HCT116 (cell line): ENCODE measurements around the gene ACSS1. TPM values are rescaled to one million over a fixed set of nuclear protein-coding genes. Genes with fewer than 3 reads are reported as not detected.

Experiments used
- ATAC-seq: fragments of 200-7000 bp; cut with Tn5 transposase; 2 replicates; pipeline ENCODE4 v1.9.1; 2020; ENCODE audit warnings: mild to moderate bottlenecking, moderate library complexity
- BruUV-seq: library from RNA; stranded (reverse); fragments of 400-500 nt; replicated peaks from 2 replicates; lab custom pipeline; 2021; lab: Mats Ljungman, UMichigan
- CTCF ChIA-PET: fragments of 300-600 bp; sonication (Branson Sonifier 250); formaldehyde crosslinking; loops from one replicate; lab custom pipeline; 2021; ENCODE audit warnings: antibody characterized with exemption; lab: Charles Lee
- POLR2A ChIA-PET: fragments of 300-600, 350-600 bp; sonication (Branson Sonifier 250); formaldehyde crosslinking; loops from one replicate; lab custom pipeline; 2021; ENCODE audit warnings: antibody characterized with exemption; lab: Charles Lee
- RAD21 ChIA-PET, 2 experiments: fragments of 300-600 bp; sonication (Branson Sonifier 250); formaldehyde crosslinking; loops; one replicate each; lab custom pipeline; 2023; ENCODE audit warnings: low total read pairs in 2 of 2; ENCODE audit not compliant: uncharacterized antibody in 2 of 2, unreplicated experiment in 2 of 2, low non-redundant PET in 1 of 2; lab: Charles Lee
- DNase-seq: peaks from one replicate; pipeline ENCODE4 v3.0.0-alpha.2; 2010; ENCODE audit warnings: low read depth, low spot score
- H2AFZ ChIP-seq: fragments of 200-600 bp; shearing (Covaris generic), sonication (generic); 2 replicates; pipeline ENCODE4 v1.6.1; 2017; ENCODE audit warnings: low read depth, mixed run types, mixed read lengths, antibody characterized with exemption, low read length; ENCODE audit not compliant: poor library complexity, severe bottlenecking
- H3K27ac ChIP-seq: 2 replicates; pipeline ENCODE4 v1.5.1; 2012; ENCODE audit warnings: low read depth, low read length
- H3K27me3 ChIP-seq: fragments of 200-600 bp; sonication (generic); 2 replicates; pipeline ENCODE4 v1.6.1; 2016; ENCODE audit warnings: mixed run types, low read length, mixed read lengths; ENCODE audit not compliant: insufficient read depth
- H3K36me3 ChIP-seq, 2 experiments: fragments of 200-500 bp in 1 of 2; fragments of 200-600 bp in 1 of 2; sonication (Bioruptor generic) in 1 of 2; sonication (generic) in 1 of 2; 2 replicates each; pipeline versions ENCODE4 v1.5.1 to v1.6.1; 2014 to 2016; ENCODE audit warnings: low read length in 2 of 2, inconsistent platforms in 1 of 2, mixed read lengths in 1 of 2, mixed run types in 1 of 2; ENCODE audit not compliant: insufficient read depth in 2 of 2, control insufficient read depth in 1 of 2
- H3K4me1 ChIP-seq, 2 experiments: fragments of 200-600 bp in 1 of 2; sonication (generic) in 1 of 2; 2 replicates each; pipeline versions ENCODE4 v1.5.1 to v1.6.1; 2012 to 2017; ENCODE audit warnings: low read length in 2 of 2, inconsistent platforms in 1 of 2, mild to moderate bottlenecking in 1 of 2, mixed read lengths in 1 of 2, mixed run types in 1 of 2, moderate library complexity in 1 of 2; ENCODE audit not compliant: insufficient read depth in 2 of 2, control insufficient read depth in 1 of 2
- H3K4me2 ChIP-seq: fragments of 200-600 bp; sonication (generic); 2 replicates; pipeline ENCODE4 v1.6.1; 2017; ENCODE audit warnings: mixed run types, low read length, mixed read lengths
- H3K4me3 ChIP-seq, 2 experiments: fragments of 200-600 bp in 1 of 2; sonication (generic) in 1 of 2; replicated peaks in 1 of 2; 2 replicates each; pipeline ENCODE4 v1.5.1; 2011 to 2016; ENCODE audit warnings: low read length in 2 of 2, control low read depth in 1 of 2, low read depth in 1 of 2, mild to moderate bottlenecking in 1 of 2, mixed read lengths in 1 of 2, mixed run types in 1 of 2
- H3K79me2 ChIP-seq: fragments of 200-600 bp; sonication (generic); 2 replicates; pipeline ENCODE4 v1.6.1; 2017; ENCODE audit warnings: mild to moderate bottlenecking, mixed run types, low read length, moderate library complexity, mixed read lengths; ENCODE audit not compliant: insufficient read depth
- H3K9ac ChIP-seq: fragments of 200-600 bp; sonication (generic); 2 replicates; pipeline ENCODE4 v1.6.1; 2016; ENCODE audit warnings: low read length, mixed read lengths
- H3K9me2 ChIP-seq: fragments of 200-600 bp; sonication (generic), shearing (Covaris generic); 2 replicates; pipeline ENCODE4 v1.6.1; 2017; ENCODE audit warnings: mixed run types, mild to moderate bottlenecking, moderate library complexity; ENCODE audit not compliant: insufficient read depth
- H3K9me3 ChIP-seq, 2 experiments: fragments of 200-500 bp in 1 of 2; fragments of 200-600 bp in 1 of 2; sonication (Bioruptor generic) in 1 of 2; sonication (generic) in 1 of 2; 2 replicates each; pipeline ENCODE4 v1.6.1; 2014 to 2017; ENCODE audit warnings: low read length in 2 of 2, mixed read lengths in 2 of 2, inconsistent platforms in 1 of 2, low read depth in 1 of 2, mild to moderate bottlenecking in 1 of 2, mixed run types in 1 of 2, moderate library complexity in 1 of 2; ENCODE audit not compliant: control insufficient read depth in 1 of 2, insufficient read depth in 1 of 2
- H4K20me1 ChIP-seq: fragments of 200-600 bp; sonication (generic), shearing (Covaris generic); 2 replicates; pipeline ENCODE4 v1.6.1; 2017; ENCODE audit warnings: mixed run types, mild to moderate bottlenecking, moderate library complexity; ENCODE audit not compliant: insufficient read depth
- CTCF ChIP-seq, 3 experiments: fragments of 200-600 bp in 1 of 3; sonication (generic) in 1 of 3; IDR thresholded peaks in 2 of 3; conservative IDR thresholded peaks in 1 of 3; 2 replicates each; pipeline ENCODE4 v1.5.1; 2012 to 2017; ENCODE audit warnings: low read depth in 2 of 3, low read length in 2 of 3, antibody characterized with exemption in 1 of 3, borderline replicate concordance in 1 of 3, control low read depth in 1 of 3, mild to moderate bottlenecking in 1 of 3, mixed read lengths in 1 of 3, mixed run types in 1 of 3, moderate library complexity in 1 of 3; ENCODE audit not compliant: insufficient read depth in 1 of 3
- EGR1 ChIP-seq: IDR thresholded peaks from 2 replicates; pipeline ENCODE4 v1.6.1; 2012; ENCODE audit warnings: low read depth
- EZH2 ChIP-seq: fragments of 200-600 bp; sonication (generic); IDR thresholded peaks from 2 replicates; pipeline ENCODE4 v1.6.1; 2017; ENCODE audit warnings: antibody characterized with exemption, mixed run types
- FOSL1 ChIP-seq: IDR thresholded peaks from 2 replicates; pipeline ENCODE4 v1.6.1; 2012; ENCODE audit warnings: low read depth
- SIN3A ChIP-seq: IDR thresholded peaks from 2 replicates; pipeline ENCODE4 v1.6.1; 2012; ENCODE audit warnings: low read depth
- SRF ChIP-seq: IDR thresholded peaks from 2 replicates; pipeline ENCODE4 v1.6.1; 2012; ENCODE audit warnings: low read depth
- ZFX ChIP-seq: fragments of 450-650 bp; IDR thresholded peaks from 2 replicates; pipeline ENCODE4 v1.6.1; 2017
- intact Hi-C: fragments of 100-400 bp; cut with micrococcal nuclease; formaldehyde crosslinking; loops from 2 replicates; pipeline ENCODE4 v1.10.0; 2022
- total RNA-seq: library from RNA; stranded (reverse); gene quantifications from one replicate; pipeline ENCODE4 v1.2.1, GENCODE V29; 2021; ENCODE audit not compliant: unreplicated experiment
- TF ChIP-seq, protein P1 (sequence below): IDR thresholded peaks from 2 replicates; pipeline ENCODE4 v1.6.1; 2012; ENCODE audit warnings: low read depth
- TF ChIP-seq, protein P2 (sequence below): IDR thresholded peaks from 2 replicates; pipeline ENCODE4 v1.6.1; 2011; ENCODE audit warnings: mild to moderate bottlenecking, low read length, moderate library complexity; ENCODE audit not compliant: insufficient replicate concordance; ENCODE audit errors: extremely low read depth

Gene ACSS1
- total RNA-seq, 1 experiment from 2014 or later = 0.27 TPM

DNA sequence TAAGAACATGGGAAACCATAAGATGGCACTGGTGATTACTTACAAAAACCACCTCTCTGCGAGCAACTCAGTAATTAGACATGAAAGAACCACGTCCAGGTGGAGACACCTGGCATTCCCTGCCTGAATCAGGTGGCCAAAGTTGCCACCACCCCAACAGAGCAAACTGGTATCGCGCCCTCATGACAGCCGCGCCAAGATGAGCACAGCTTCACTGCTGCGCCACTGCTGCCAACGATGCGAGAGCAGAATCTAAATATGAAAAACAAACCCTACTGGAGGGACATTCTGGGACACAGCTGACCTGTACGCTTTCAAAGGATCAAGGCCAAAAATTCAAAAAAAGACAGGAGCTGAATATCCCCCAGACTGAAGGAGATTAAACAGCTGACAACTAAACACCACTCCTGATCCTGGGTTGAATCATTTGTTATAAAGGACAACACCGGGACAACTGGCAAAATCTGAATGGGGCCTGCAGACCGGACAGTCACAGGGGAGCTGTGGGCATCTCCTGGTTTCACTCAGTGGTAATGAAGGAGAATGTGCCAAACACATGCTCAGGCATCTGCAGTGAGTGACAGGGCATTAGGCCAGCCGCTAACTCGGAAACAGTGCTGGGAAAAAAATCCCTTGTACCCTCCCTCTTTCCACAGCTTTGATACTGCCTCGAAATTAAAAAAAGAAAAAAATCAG is 91.5 kb downstream of the ACSS1 start:
- no TSS peak for BruUV-seq

DNA sequence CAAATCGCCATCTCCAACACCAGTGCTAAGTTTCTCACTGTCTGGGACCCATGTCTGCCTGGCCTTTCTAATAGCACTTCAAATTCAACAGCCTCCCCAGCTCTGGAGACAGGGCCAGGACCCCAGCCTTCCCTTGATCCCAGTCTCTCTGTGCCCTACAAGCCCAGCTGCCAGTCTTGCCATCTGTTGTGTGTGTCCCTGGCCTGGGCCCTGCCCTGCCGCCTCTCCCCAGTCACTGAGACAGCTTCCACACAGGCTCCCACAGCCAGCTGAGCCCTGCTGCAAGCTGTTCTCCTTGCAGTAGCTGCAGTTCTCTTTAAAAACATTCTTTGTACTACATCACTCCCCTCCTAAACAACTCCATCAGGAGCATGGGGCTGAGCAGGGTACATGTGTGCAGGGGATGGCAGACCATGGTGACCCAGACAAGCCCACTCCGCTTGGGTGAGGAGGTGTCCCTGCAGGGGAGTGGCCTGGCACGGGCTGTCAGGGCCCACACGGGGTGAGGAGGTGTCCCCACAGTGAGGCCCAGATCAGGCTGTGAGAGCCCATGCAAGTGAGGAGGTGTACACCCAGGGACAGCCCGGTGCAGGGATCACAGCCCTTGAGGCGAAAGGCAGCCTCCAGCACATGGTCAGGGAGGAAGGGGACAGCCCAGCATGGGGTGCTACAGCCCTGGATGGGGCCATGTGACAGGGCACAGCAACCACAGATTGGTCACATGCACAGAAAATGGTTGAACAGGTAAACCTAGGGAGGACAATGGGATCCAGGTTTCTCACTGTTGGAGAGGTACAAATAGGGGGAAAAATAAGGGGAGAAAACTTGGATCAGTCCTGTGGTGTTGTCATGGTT is 92.6 kb downstream of the ACSS1 start:
- intact Hi-C loops = no loop called here
- ChIA-PET CTCF (no interaction called here), RAD21 (no interaction called here), POLR2A (no interaction called here)
- H3K79me2 ChIP-seq = no peaks in the 10 kb centered on the region
- H3K27ac ChIP-seq = no peak overlapping the region
- H3K9ac ChIP-seq = no peak overlapping the region
- no peaks in the 10 kb centered on the region for H3K9me3 ChIP-seq
- ATAC-seq (no peak), DNase-seq (no peak)
- H3K27me3 ChIP-seq = no peaks in the 10 kb centered on the region
- H3K9me2 ChIP-seq = no peaks in the 10 kb centered on the region
- H3K4me3 ChIP-seq = no peak overlapping the region
- peaks cover 19 to 35% of the 10 kb centered on the region in 2 experiments; a peak in 3 of 4 replicates for H3K36me3 ChIP-seq
- H3K4me1 ChIP-seq = no peaks in the 10 kb centered on the region
- no peak overlapping the region for H2AFZ ChIP-seq
- H4K20me1 ChIP-seq = no peaks in the 10 kb centered on the region
- no TSS peak for BruUV-seq
- H3K4me2 ChIP-seq = no peak overlapping the region
- no peak for TF ChIP-seq SIN3A
- TF ChIP-seq, protein P1, sequence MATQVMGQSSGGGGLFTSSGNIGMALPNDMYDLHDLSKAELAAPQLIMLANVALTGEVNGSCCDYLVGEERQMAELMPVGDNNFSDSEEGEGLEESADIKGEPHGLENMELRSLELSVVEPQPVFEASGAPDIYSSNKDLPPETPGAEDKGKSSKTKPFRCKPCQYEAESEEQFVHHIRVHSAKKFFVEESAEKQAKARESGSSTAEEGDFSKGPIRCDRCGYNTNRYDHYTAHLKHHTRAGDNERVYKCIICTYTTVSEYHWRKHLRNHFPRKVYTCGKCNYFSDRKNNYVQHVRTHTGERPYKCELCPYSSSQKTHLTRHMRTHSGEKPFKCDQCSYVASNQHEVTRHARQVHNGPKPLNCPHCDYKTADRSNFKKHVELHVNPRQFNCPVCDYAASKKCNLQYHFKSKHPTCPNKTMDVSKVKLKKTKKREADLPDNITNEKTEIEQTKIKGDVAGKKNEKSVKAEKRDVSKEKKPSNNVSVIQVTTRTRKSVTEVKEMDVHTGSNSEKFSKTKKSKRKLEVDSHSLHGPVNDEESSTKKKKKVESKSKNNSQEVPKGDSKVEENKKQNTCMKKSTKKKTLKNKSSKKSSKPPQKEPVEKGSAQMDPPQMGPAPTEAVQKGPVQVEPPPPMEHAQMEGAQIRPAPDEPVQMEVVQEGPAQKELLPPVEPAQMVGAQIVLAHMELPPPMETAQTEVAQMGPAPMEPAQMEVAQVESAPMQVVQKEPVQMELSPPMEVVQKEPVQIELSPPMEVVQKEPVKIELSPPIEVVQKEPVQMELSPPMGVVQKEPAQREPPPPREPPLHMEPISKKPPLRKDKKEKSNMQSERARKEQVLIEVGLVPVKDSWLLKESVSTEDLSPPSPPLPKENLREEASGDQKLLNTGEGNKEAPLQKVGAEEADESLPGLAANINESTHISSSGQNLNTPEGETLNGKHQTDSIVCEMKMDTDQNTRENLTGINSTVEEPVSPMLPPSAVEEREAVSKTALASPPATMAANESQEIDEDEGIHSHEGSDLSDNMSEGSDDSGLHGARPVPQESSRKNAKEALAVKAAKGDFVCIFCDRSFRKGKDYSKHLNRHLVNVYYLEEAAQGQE = no peak
- TF ChIP-seq, protein P2, sequence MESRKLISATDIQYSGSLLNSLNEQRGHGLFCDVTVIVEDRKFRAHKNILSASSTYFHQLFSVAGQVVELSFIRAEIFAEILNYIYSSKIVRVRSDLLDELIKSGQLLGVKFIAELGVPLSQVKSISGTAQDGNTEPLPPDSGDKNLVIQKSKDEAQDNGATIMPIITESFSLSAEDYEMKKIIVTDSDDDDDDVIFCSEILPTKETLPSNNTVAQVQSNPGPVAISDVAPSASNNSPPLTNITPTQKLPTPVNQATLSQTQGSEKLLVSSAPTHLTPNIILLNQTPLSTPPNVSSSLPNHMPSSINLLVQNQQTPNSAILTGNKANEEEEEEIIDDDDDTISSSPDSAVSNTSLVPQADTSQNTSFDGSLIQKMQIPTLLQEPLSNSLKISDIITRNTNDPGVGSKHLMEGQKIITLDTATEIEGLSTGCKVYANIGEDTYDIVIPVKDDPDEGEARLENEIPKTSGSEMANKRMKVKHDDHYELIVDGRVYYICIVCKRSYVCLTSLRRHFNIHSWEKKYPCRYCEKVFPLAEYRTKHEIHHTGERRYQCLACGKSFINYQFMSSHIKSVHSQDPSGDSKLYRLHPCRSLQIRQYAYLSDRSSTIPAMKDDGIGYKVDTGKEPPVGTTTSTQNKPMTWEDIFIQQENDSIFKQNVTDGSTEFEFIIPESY = no peak
- no peak for TF ChIP-seq SRF
- no peak for TF ChIP-seq EZH2
- TF ChIP-seq FOSL1 = no peak
- TF ChIP-seq ZFX = no peak
- no peak for TF ChIP-seq CTCF (IDR thresholded peaks at IDR 0.05 in 2 of 3, conservative IDR thresholded peaks at IDR 0.05 in 1 of 3; ENCODE audit: borderline replicate concordance in 1 of 3, insufficient read depth in 1 of 3, low read depth in 2 of 3, low read length in 2 of 3)
- no peak for TF ChIP-seq EGR1

More for the DNA sequence above, 91.5 kb downstream of the ACSS1 start:
- POLR2A ChIA-PET = no interaction called here
- DNase-seq = no peak
- Histone ChIP-seq H3K79me2 (no peaks in the 10 kb centered on the region), H3K27ac (no peak overlapping the region), H3K27me3 (no peaks in the 10 kb centered on the region), H3K4me1 (no peaks in the 10 kb centered on the region), H3K36me3 (peaks cover 19 to 35% of the 10 kb centered on the region in 2 experiments; a peak in 3 of 4 replicates), H2AFZ (no peak overlapping the region), H3K9ac (no peak overlapping the region), H3K4me3 (no peak overlapping the region), H3K9me3 (no peaks in the 10 kb centered on the region), H3K9me2 (no peaks in the 10 kb centered on the region), H3K4me2 (no peak overlapping the region), H4K20me1 (no peaks in the 10 kb centered on the region)
- ATAC-seq = no peak
- no peak for TF ChIP-seq EGR1
- intact Hi-C loops = no loop called here
- CTCF ChIA-PET = no interaction called here
- RAD21 ChIA-PET = no interaction called here
